ENCODE data around the gene BMERB1.
"Not testable (repeated sequence)": the region's sequence is repeated elsewhere in the genome, so short reads cannot be mapped to it uniquely, and the experiment has no call there.

BMERB1 gene

DNA sequence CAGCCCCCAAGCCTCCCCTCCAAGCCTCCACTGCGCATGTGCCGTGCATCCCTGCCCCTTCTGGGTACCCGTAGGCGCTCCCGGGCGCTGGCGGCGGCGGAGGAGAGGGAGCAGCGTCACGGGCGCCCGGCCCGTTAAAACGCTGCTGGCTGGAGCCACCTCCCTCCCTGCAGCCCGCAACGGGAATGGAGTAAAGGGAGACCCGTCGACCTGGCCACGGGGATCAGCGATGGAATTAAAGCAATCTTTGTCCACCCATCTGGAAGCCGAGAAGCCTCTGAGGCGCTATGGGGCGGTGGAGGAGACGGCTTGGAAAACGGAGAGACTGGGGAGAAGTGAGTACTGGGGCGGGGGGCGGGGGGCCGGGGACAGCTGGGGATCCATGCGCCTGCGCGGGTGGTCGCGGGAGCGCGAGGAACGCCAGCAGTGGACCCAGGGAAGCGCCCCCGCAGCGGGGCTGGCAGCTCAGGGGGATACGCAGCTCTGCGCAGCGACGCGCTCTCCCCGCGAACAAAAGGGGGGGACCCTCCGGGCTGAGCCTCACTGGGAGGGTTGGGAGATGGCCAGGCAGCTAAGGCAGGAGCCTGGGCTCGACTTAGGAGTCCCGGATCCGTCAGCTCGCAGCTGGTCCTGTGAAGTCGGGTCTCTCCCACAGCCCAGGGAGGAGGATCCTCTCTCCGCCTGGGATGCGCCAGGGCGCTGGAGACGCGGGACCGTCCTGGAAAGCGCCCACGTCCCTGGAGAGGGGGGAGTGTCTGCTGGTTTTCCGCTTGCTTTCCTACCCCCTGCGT, at the start of gene BMERB1:
BMERB1 (plus strand) TSS at position 164 of the 791 bp plus-strand sequence; CDS start at position 230, 66 bp downstream.
- DNase-seq (ENCODE audit: low read depth in 3 of 3) = peak; percentile 55 to 69 (median 56)

DNA sequence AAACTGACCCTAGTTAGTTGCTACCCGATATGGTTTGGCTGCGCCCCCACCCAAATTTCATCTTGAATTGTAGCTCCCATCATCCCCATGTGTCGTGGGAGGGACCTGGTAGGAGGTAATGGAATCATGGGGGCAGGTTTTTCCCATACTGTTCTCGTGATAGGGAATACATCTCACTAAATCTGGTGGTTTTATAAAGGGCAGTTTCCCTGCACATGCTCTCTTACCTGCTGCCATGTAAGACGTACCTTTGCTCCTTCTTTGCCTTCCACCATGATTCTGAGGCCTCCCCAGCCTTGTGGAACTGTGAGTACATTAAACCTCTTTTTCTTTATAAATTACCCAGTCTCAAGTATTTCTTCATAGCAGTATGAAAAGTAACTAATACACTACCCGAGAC, 46.3 kb upstream of the BMERB1 start:
- not testable (repeated sequence) for DNase-seq (ENCODE audit: low read depth in 3 of 3)

DNA sequence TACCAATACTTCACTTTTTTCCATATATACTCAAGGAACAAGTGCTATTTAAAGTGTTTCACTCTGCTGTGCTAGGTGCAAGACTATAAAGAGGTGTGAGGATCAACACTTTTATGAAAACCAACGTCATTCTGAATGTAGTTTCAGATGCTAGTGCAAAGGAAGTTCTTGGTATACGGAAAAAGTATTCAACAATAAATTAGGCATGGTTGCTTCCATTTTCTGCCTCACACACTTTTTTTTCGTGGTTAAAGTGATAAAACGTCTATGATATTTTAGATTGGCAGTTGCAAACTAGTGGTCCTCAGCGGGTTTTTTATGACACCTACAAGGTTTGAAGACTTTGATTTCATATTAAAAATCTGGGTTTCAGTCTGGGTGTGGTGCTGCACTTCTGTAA, 44.5 kb upstream of the BMERB1 start:
- DNase-seq (ENCODE audit: low read depth in 3 of 3) = not testable (repeated sequence)

DNA sequence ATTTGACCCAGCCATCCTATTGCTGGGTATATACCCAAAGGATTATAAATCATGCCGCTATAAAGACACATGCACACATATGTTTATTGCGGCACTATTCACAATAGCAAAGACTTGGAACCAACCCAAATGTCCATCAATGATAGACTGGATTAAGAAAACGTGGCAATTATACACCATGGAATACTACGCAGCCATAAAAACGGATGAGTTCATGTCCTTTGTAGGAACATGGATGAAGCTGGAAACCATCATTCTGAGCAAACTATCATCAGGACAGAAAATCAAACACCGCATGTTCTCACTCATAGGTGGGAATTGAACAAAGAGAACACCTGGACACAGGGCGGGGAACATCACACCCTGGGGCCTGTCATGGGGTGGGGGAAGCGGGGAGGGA, 41.4 kb upstream of the BMERB1 start:
- DNase-seq (ENCODE audit: low read depth in 3 of 3) = not testable (repeated sequence)

DNA sequence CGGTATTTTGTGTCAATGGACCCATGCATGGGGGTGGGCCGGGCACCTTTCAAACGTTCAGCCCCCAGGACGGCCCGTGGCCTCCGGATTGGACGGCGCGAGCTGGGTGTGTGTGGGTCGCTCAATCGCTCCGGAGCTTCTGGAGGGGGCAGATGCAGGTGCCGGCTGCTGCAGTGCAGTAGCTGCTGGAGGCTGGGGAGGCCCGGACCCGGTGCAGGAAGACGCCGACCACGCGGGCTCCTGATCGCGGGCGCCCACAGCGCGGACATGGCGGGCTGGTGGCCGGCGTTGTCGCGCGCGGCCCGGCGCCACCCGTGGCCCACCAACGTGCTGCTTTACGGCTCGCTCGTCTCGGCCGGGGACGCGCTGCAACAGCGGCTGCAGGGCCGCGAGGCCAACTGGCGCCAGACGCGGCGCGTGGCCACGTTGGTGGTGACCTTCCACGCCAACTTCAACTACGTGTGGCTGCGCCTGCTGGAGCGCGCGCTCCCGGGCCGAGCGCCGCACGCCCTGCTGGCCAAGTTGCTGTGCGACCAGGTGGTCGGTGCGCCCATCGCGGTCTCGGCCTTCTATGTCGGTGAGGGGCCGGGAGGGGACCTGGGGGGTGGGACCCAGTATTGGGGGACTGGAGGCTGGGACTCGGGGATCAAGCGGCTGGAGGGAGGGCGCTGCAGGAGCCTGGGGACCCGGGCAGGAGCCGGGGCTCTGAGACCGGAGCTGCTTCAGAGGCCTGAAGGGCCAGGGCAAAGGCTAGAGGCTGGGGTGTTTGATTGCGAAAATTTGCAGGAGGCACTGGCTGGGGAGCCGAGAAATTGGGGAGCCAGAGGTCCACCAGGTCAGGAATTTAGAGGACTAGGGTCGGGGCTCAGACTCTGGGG, 38.5 kb upstream of the BMERB1 start, which contains the start of gene MPV17L:
MPV17L (plus strand) TSS at position 124 of the 878 bp plus-strand sequence; CDS start at position 268, 144 bp downstream.
- DNase-seq (ENCODE audit: low read depth in 3 of 3) = not testable (repeated sequence)

DNA sequence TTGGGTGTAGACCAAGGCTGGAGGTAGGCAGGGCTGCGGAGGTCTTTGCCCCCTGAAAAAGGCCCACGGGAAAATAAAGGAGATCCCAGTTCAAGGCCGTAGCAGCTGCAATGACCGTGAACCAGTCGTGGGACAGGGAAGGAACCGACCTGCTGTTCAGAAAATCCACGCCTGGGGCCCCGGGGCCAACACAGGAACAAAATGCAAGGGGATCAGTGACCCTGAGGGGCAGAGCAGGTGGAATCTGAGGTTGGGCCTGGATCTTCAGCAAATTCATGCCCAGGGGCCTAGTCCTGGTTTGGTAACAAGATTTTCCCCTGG, 37.9 kb upstream of the BMERB1 start:
- not testable (repeated sequence) for DNase-seq (ENCODE audit: low read depth in 3 of 3)

DNA sequence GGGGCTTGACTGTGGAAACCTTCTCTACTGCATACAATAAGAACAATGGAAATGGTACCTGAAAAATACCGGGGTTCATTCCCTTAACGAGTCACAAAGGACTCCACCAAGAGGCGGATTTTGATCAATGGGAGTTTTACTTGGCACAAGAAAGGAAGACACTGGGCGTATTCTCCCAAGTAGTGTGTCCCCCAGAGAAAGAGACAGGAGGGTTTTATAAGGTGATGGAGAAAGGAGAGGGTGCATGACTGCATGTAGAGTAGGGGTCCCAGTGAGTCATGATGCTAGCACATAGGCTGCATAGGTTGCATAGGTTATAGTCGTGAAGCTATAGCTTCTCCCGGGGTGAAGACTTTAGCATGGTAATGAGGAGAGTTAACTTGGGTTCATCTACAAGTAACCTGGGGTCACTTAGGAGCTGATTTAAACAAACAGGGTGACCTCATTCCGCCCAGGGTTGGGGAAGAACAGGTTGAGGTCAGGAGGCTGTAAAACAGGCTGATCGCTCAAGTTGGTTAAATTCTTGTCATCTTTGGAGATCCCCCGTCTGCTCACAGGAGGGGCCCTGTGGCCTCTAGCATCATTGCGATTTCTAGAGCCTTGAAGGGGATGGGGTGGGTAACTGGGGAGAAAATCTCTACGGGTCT, 37.3 kb upstream of the BMERB1 start:
- DNase-seq (ENCODE audit: low read depth in 3 of 3) = no peak

DNA sequence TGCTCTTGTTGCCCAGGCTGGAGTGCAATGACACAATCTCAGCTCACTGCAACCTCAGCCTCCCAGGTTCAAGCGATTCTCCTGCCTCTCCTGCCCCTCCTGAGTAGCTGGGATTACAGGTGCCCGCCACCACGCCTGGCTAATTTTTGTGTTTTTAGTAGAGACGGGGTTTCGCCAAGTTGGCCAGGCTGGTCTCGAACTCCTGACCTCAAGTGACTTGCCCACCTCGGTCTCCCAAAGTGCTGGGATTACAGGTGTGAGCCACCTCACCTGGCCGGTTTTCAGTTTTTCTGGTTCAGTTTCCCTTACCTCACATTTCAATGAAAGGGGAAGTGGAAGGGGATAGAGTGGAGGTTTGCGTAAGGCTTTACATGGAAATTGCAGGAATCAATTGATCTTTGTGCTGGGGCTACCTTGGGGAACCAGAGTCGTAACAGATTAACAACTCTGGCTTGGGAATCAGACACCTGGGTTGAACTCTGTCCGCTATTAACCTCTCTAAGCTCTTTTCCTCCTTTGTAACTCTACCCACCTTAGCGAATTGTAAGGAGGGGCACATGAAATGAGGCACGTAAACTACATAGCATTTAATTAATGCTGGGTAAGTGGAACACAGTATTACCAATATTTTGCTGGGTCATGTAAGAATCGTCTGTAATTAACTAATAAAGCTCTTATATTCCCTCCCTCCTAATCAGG, 35.6 kb upstream of the BMERB1 start:
- no peak for DNase-seq (ENCODE audit: low read depth in 3 of 3)

DNA sequence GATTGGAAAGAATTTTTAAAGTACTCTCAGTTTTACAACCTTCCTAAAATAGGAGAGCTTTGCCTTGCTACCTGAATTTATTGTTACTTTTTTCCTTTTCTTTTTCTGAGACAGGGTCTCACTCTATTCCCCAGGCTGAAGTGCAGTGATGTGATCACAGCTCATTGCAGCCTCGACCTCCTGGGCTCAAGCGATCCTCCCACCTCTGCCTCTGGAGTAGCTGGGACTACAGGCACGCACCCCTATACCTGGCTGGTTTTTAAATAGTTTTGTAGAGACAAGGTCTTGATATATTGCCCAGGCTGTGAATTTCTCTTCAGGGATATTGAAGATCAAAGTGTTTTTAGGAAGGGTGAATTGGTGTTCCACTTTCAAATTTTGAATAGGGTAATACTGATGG, 35.1 kb upstream of the BMERB1 start:
- DNase-seq (ENCODE audit: low read depth in 3 of 3) = no peak

DNA sequence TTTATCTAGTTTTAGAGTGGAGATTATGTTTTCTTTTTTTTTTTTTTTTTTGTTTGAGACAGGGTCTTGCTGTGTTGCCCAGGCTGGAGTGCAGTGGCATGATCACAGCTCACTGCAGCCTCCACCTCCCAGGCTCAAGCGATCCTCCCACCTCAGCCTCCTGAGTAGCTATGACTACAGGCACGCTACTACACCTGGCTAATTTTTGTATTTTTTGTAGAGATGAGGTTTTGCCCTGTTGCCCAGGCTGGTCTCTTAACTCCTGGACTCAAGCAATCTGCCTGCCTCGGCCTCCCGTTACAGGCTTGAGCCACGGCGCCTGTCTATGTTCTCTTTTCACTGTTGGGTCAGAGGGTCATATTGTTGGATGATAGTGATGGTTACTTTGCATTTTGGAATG, 34.1 kb upstream of the BMERB1 start:
- not testable (repeated sequence) for DNase-seq (ENCODE audit: low read depth in 3 of 3)

DNA sequence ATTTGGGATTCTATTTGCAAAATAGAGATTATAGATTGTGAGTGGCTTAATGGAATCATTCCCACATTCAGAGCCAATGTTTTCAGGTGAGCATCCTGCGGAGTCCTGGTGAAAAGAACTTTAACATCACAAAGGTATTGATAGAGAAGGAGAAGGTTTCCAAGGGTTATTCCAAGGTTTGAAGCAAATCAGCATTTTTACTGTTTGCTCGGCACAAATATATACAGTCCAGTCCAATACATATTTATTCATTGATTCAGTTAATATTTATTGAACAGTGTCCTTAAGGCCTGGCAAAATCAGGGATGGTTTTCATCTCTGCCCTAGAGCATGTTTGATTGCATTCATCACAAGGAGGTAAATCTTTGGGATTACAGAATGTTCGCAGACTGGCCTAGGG, 32.4 kb upstream of the BMERB1 start:
- DNase-seq (ENCODE audit: low read depth in 3 of 3) = no peak

DNA sequence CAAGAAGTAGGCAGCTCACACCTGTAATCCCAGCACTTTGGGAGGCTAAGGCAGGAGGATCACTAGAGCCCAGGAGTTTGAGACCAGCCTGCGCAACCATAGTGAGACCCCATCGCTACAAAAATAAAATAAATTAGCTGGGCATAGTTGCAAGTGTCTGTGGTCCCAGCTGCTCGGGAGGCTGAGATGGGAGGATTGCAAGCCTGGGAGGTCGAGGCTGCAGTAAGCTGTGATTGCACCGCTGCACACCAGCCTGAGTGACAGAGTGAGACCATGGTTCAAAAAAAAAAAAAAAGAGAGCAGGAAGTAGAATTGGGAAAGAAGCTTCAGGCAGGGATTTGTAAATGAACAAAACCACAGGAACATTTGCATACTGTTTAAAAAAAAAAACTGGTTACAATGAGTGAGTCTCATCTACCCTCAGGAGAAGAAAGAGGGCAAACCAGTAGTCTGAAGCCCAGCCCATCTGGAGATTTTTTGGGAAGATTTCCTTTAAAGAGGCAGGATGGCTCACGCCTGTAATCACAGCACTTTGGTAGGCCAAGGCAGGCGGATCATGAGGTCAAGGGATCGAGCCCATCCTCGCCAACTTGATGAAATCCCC, 30.9 kb upstream of the BMERB1 start:
- no peak for DNase-seq (ENCODE audit: low read depth in 3 of 3)

DNA sequence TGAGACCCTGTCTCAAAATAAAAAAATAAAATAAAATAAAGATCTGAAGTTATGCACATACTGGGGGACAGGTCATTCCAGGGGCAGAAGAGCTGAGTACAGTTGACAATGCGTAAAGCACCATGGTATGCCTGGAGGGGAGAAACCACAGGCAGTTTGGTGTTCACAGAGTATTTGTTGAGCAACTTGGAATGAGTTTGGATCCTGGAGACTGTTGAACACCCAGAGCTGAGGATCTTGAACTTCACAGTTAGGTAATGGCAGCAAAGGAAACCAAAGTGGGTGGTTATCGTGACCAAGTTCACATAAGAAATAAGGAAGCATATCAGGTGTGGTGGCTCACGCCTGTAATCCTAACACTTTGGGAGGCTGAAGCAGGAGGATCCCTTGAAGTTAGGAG, 30.3 kb upstream of the BMERB1 start:
- DNase-seq (ENCODE audit: low read depth in 3 of 3) = not testable (repeated sequence)

DNA sequence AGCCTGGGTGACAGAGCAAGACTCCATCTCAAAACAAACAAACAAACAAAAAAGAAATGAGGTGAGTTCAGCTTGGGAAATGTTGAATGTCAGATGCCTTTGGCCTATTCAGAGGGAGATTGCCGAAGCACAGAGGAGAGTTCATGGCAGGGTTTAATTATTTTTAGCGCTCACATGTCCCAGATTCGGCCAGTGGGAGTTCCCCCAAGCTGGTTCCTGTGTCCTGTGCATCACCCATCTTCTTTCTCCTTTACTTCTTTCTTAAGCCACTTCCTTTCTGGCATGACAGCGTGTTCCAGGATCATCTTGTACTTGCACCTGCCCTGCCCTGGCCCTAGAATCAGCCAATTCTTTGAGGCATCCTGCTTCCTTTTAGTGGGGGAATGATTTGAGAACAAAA, 29.6 kb upstream of the BMERB1 start:
- DNase-seq (ENCODE audit: low read depth in 3 of 3) = no peak

DNA sequence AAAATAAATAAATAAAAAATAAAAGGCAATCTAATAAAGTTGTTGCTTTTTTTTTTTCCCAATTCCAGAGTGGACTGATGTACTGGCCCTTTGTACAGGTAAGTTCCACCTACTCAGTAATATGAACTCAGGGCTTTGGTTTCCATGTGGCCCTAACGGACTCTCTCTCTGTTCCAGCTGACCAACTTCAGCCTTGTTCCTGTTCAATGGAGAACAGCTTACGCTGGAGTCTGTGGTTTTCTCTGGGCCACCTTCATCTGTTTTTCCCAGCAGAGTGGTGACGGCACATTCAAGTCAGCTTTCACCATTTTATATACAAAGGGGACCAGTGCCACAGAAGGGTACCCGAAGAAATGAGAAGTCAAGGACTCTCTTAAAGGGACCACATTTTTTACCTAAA, 26.6 kb upstream of the BMERB1 start:
- DNase-seq (ENCODE audit: low read depth in 3 of 3) = not testable (repeated sequence)

DNA sequence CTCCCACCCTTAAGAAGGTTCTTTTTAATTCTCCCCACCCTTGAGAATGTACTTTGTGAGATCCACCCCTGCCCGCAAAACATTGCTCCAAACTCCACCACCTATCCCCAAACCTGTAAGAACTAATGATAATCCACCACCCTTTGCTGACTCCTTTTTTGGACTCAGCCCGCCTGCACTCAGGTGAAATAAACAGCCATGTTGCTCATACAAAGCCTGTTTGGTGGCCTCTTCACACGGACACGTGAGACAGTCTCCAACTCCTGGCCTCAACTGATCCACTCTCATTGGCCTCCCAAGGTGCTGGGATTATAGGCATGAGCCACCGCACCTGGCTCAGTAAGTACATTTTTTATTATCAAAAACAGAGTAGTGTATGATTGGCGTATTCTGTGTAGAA, 24.9 kb upstream of the BMERB1 start:
- DNase-seq (ENCODE audit: low read depth in 3 of 3) = not testable (repeated sequence)

DNA sequence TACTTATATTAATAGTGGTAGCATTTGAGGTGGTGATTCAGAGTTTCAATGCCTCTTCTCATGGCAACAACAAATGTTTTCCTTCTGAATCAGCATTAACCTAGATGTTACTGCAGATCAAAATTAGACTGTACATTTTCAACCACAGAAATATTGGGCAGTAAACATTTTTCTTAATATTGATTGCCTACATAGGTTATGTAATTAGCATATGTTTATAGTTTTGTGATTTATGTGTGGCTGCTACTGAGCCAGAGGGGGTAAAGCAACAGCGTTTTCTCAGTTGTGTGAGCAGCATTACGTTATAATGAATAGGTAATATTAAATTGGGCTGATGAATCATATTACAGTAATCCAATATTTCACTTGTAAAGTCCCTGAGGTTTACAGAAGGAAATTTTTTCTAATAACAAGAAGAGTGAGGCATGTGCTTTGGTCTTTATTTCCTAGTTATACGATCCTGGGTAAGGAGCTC, 18.8 kb upstream of the BMERB1 start:
- DNase-seq (ENCODE audit: low read depth in 3 of 3) = no peak

DNA sequence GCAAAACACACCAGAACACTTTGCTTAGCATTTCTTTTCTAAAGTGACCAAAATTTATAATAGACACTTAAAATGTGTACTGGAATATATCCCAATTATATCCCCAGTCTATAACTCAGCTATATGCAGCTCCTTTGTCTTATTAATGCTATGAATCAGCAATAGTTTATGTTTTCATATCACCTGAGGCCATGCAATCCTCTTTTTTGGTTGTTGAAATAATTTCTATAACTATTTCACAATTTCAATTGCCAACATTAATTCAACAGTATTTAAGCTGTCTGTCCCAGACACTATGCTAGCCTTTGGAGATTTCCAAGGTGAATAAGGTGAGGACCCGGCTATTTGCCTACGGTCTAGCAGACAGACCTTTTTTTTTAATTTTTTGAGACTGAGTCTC, 17.2 kb upstream of the BMERB1 start:
- DNase-seq (ENCODE audit: low read depth in 3 of 3) = no peak

DNA sequence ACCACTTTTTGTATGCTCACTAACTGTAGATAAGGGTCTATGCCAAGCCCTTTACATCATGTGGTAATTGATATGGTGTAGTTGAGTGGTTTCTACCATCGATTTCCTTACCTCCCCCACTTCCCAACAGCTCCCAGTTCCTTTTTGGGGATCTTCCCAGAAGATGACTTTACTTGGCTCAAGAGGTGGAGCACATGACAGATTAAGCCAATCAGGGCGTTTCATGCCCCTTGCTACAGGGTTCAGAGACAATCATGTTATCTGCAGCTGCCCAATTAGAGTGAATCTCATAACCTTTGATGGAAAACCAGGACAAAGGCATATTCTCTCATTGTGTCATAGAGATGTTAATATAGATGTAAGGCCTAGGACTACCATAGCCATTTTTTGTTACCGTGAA, 16.2 kb upstream of the BMERB1 start:
- no peak for DNase-seq (ENCODE audit: low read depth in 3 of 3)

DNA sequence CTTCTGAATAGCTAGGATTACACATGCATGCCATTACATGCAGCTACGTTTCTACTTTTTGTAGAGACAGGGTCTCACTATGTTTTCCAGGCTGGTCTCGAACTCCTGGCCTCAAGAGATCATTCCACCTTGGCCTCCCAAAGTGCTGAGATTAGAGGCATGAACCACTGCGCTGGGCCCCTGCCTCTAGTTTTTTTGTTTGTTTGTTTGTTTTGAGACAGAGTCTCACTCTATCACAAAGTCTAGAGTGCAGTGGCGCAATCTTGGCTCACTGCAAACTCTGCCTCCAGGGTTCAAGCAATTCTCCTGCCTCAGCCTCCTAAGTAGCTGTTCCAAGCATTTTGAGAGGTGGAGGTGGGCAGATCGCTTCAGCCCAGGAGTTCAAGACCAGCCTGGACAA, 12.7 kb upstream of the BMERB1 start:
- not testable (repeated sequence) for DNase-seq (ENCODE audit: low read depth in 3 of 3)

DNA sequence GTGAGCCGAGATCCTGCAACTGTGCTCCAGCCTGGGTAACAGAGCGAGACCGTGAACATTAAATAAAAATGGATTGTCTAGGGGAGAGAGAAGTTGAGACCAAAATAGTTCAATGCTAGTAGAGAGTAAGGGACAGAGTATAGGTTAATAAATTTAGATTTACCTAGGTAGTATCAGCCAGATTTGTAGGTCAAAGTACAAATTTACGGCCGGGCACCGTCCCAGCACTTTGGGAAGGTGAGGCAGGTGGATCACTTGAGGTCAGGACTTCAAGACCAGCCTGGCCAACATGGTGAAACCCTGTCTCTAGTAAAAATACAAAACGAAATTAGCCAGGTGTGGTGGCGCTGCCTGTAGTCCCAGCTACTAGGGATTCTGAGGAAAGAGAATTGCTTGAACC, 12.2 kb upstream of the BMERB1 start:
- DNase-seq (ENCODE audit: low read depth in 3 of 3) = no peak

All from stimulated activated CD4-positive, alpha-beta T cell treated with anti-CD3 and anti-CD28 coated beads, TNF-alpha, amount 100 ng/mL, for 48 hours (primary cell).